Endothelial cell of umbilical vein (primary cell): Measurements from ENCODE around the gene SPART. TPM values are rescaled to one million over a fixed set of nuclear protein-coding genes. Genes with fewer than 3 reads are reported as not detected.
A peak's percentile ranks its signal among the peaks of the same experiment; 100 is the strongest.

Experiments used
- BruUV-seq: library from RNA; stranded (reverse); fragments of 400-500 nt; replicated peaks from 2 replicates; lab custom pipeline; 2021; lab: Mats Ljungman, UMichigan
- CTCF ChIA-PET: fragments of 300-600, 350-600 bp; sonication (Branson Sonifier 250); formaldehyde crosslinking; loops from one replicate; lab custom pipeline; 2021; ENCODE audit warnings: antibody characterized with exemption, inconsistent platforms; lab: Charles Lee
- POLR2A ChIA-PET: fragments of 300-600, 350-600 bp; sonication (Branson Sonifier 250); formaldehyde crosslinking; loops from one replicate; lab custom pipeline; 2021; ENCODE audit warnings: antibody characterized with exemption, inconsistent platforms; lab: Charles Lee
- DNase-seq: peaks from one replicate; pipeline ENCODE4 v3.0.0-alpha.2; 2011; ENCODE audit warnings: low read depth, low spot score
- FAIRE-seq: peaks from 2 replicates; lab custom pipeline; 2011; peaks lifted over from hg19 to GRCh38; lab: Jason Lieb, UNC
- H2AFZ ChIP-seq: 2 replicates; pipeline ENCODE4 v1.6.0; 2012; ENCODE audit warnings: low read depth, low read length, control low read depth, inconsistent platforms
- H3K27ac ChIP-seq: 2 replicates; pipeline ENCODE4 v1.5.1; 2011; ENCODE audit warnings: low read depth, mild to moderate bottlenecking, control low read depth, low read length, moderate library complexity; ENCODE audit not compliant: insufficient read depth
- H3K27me3 ChIP-seq, 2 experiments: 2 replicates each; pipeline versions ENCODE4 v1.6.0 to v1.6.1; 2011; ENCODE audit warnings: low read length in 2 of 2, mixed read lengths in 1 of 2; ENCODE audit not compliant: control insufficient read depth in 2 of 2, insufficient read depth in 2 of 2
- H3K36me3 ChIP-seq, 2 experiments: 2 replicates in 1 of 2; 3 replicates in 1 of 2; pipeline ENCODE4 v1.5.1; 2011; ENCODE audit warnings: low read length in 2 of 2, mild to moderate bottlenecking in 1 of 2, moderate library complexity in 1 of 2; ENCODE audit not compliant: control insufficient read depth in 2 of 2, insufficient read depth in 2 of 2; ENCODE audit errors: extremely low read depth in 1 of 2
- H3K4me1 ChIP-seq: 3 replicates; pipeline ENCODE4 v1.5.1; 2011; ENCODE audit warnings: mild to moderate bottlenecking, low read length; ENCODE audit not compliant: control insufficient read depth, insufficient read depth; ENCODE audit errors: extremely low read depth
- H3K4me2 ChIP-seq: 2 replicates; pipeline ENCODE4 v1.6.1; 2011; ENCODE audit warnings: low read length, control low read depth, mixed read lengths; ENCODE audit not compliant: insufficient read depth
- H3K4me3 ChIP-seq, 3 experiments: fragments of 200-600 bp in 1 of 3; sonication (generic), shearing (Covaris generic) in 1 of 3; replicated peaks in 1 of 3; 2 replicates each; pipeline ENCODE4 v1.5.1; 2011 to 2016; ENCODE audit warnings: control low read depth in 3 of 3, low read length in 3 of 3, mild to moderate bottlenecking in 2 of 3, inconsistent platforms in 1 of 3, low read depth in 1 of 3, moderate library complexity in 1 of 3; ENCODE audit not compliant: insufficient read depth in 1 of 3
- H3K79me2 ChIP-seq: 2 replicates; pipeline ENCODE4 v1.6.0; 2012; ENCODE audit warnings: low read length, inconsistent platforms; ENCODE audit not compliant: control insufficient read depth, insufficient read depth
- H3K9ac ChIP-seq: replicated peaks from 2 replicates; pipeline ENCODE3; 2011; ENCODE audit warnings: low read length, control low read depth; ENCODE audit not compliant: insufficient read depth; ENCODE audit errors: extremely low read depth
- H3K9me1 ChIP-seq: replicated peaks from 3 replicates; pipeline ENCODE4 v1.6.0; 2011; ENCODE audit warnings: mild to moderate bottlenecking, low read length; ENCODE audit not compliant: control insufficient read depth, insufficient read depth; ENCODE audit errors: extremely low read depth
- H3K9me3 ChIP-seq: replicated peaks from 2 replicates; pipeline ENCODE4 v1.5.1; 2012; ENCODE audit warnings: low read length, inconsistent platforms; ENCODE audit not compliant: control insufficient read depth, insufficient read depth
- H4K20me1 ChIP-seq: replicated peaks from 2 replicates; pipeline ENCODE3; 2011; ENCODE audit warnings: mild to moderate bottlenecking, low read length; ENCODE audit not compliant: control insufficient read depth, insufficient read depth; ENCODE audit errors: extremely low read depth
- CTCF ChIP-seq, 2 donors: IDR thresholded peaks; 1 replicate in 1 of 2; 2 replicates in 1 of 2; pipeline ENCODE4 v1.5.1; 2011; ENCODE audit warnings: low read length in 2 of 2, mild to moderate bottlenecking in 2 of 2, moderate library complexity in 2 of 2, control low read depth in 1 of 2, inconsistent platforms in 1 of 2, low read depth in 1 of 2; ENCODE audit not compliant: insufficient read depth in 1 of 2; ENCODE audit errors: extremely low read depth in 1 of 2
- EZH2 ChIP-seq: IDR thresholded peaks from 2 replicates; pipeline ENCODE4 v1.6.1; 2012; ENCODE audit warnings: borderline replicate concordance, low read depth, mild to moderate bottlenecking, moderate library complexity, low read length, inconsistent platforms; ENCODE audit not compliant: severe bottlenecking
- FOS ChIP-seq: IDR thresholded peaks from 2 replicates; pipeline ENCODE4 v1.6.1; 2011; ENCODE audit warnings: mild to moderate bottlenecking, low read length, moderate library complexity, borderline replicate concordance; ENCODE audit not compliant: insufficient read depth
- GATA2 ChIP-seq: IDR thresholded peaks from 2 replicates; pipeline ENCODE4 v1.7.0; 2011; ENCODE audit warnings: low read depth, mild to moderate bottlenecking, moderate library complexity, mixed read lengths, low read length; ENCODE audit not compliant: insufficient read length, insufficient read depth
- JUN ChIP-seq: IDR thresholded peaks from 2 replicates; pipeline ENCODE4 v1.6.1; 2011; ENCODE audit warnings: borderline replicate concordance, low read depth; ENCODE audit not compliant: insufficient read length, insufficient read depth
- MYC ChIP-seq: IDR thresholded peaks from one replicate; pipeline ENCODE4 v1.6.1; 2011; ENCODE audit warnings: mild to moderate bottlenecking, low read depth, low read length
- POLR2A ChIP-seq: IDR thresholded peaks from 2 replicates; pipeline ENCODE4 v1.6.1; 2012; ENCODE audit warnings: low read depth, mild to moderate bottlenecking, control low read depth, low read length
- POLR2AphosphoS5 ChIP-seq: IDR thresholded peaks from 2 replicates; pipeline ENCODE4 v1.6.1; 2012; ENCODE audit warnings: low read depth, mild to moderate bottlenecking, control low read depth, low read length, moderate library complexity; ENCODE audit not compliant: insufficient read depth
- dilution Hi-C: fragments of 300-500 bp; cut with MboI; formaldehyde crosslinking; loops from one replicate; pipeline ENCODE4 v1.15.0; 2019; ENCODE audit warnings: low sequenced_read_pairs; ENCODE audit not compliant: extremely low pct_ligation_motif_present
- intact Hi-C: fragments of 100-400 bp; cut with micrococcal nuclease; formaldehyde crosslinking; loops from one replicate; pipeline ENCODE4 v1.10.0; 2022
- polyA plus RNA-seq, 4 experiments: library from polyadenylated mRNA; depleted of rRNA in 3 of 4; stranded (reverse) in 3 of 4; unstranded in 1 of 4; fragments of >200 nt; gene quantifications; 2 replicates each; pipeline versions ENCODE4 v1.2.1 to v1.2.3, GENCODE V29; 2011 to 2012; ENCODE audit warnings: missing spikeins in 1 of 4
- total RNA-seq: library from RNA; stranded (reverse); gene quantifications from 2 replicates; pipeline ENCODE4 v1.2.3, GENCODE V29; 2021
- TF ChIP-seq, protein P1 (sequence below): IDR thresholded peaks from 2 replicates; pipeline ENCODE4 v1.6.1; 2011; ENCODE audit not compliant: insufficient read depth, insufficient read length

Gene SPART
- total and polyA plus RNA-seq, 2 donors (not counting 3 experiments of a cell fraction or from before 2014, with no cell fraction given) = 40.8 to 73.6 TPM

DNA sequence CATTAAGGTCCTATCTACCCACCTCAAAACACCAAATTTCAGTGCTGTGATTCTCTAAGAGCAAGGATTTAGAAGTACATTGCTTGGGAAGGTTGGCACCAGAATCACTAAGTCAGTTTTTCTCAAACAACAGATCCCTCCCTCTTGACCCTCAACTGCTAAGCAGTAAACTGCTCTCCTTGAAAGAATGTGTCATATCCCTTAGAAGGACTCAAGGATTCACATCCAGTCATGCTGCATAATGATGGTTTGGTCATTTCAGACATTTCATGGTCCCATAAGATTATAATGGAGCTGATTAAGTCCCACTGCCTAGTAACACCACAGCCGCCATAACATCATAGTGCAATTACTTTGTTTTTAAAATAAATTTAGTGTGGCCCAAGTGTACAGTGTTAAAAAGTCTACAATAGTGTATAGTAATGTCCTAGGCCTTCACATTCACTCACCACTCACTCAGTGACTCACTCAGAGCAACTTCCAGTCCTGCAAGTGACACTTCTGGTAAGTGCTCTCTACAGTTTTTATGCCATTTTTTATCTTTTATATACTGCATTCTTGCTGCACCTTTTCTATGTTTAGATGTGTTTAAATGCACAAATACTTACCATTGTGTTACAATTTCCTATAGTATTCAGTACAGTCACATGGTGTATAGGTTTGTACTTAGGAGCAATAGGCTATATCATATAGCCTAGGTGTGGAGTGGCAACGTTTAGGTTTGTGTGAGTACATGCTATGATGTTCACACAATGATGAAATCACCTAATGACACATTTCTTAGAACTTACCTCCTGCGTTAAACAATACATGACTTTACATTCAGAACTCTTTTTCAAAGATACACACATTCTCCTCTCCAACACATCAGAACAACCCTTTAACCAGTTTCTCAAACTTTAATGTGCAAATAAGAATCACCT lies 32.9 kb downstream of the SPART start:
- no TSS peak for BruUV-seq
- FAIRE-seq = no peak
- Histone ChIP-seq H3K9me3 (no peaks in the 10 kb centered on the region), H3K27ac (no peak overlapping the region), H3K79me2 (no peaks in the 10 kb centered on the region), H3K27me3 (no peaks in the 10 kb centered on the region), H3K9ac (no peak overlapping the region), H4K20me1 (peaks cover 3% of the 10 kb centered on the region), H3K9me1 (no peaks in the 10 kb centered on the region), H3K36me3 (peaks cover 14 to 27% of the 10 kb centered on the region in 2 experiments), H3K4me3 (no peak overlapping the region), H2AFZ (no peak overlapping the region), H3K4me2 (no peak overlapping the region), H3K4me1 (no peaks in the 10 kb centered on the region)
- POLR2A ChIA-PET = no interaction called here
- DNase-seq = no peak
- intact Hi-C loops (no loop called here), dilution Hi-C loops (no loop called here)
- CTCF ChIA-PET = interaction anchor here (1.2 to 1.7 kb wide), 3 partner anchors 11 to 15 kb away, joined by 3 to 4 read pairs (median 3); no protein-coding TSS in a partner anchor
- TF ChIP-seq FOS = peak; percentile 35
- TF ChIP-seq POLR2AphosphoS5 = no peak

GRCh38 chr13:36310417-36311108 lies 35.6 kb downstream of the SPART start:
- Histone ChIP-seq H3K4me3 (no peak overlapping the region), H3K9ac (no peak overlapping the region), H3K9me3 (no peaks in the 10 kb centered on the region), H2AFZ (no peak overlapping the region), H3K4me1 (no peaks in the 10 kb centered on the region), H3K36me3 (peaks cover 14 to 30% of the 10 kb centered on the region in 2 experiments), H4K20me1 (peaks cover 3% of the 10 kb centered on the region), H3K27ac (no peak overlapping the region), H3K4me2 (no peak overlapping the region), H3K27me3 (no peaks in the 10 kb centered on the region), H3K79me2 (no peaks in the 10 kb centered on the region), H3K9me1 (no peaks in the 10 kb centered on the region)
- TF ChIP-seq CTCF (IDR thresholded peaks at IDR 0.05; ENCODE audit: extremely low read depth in 1 of 2, insufficient read depth in 1 of 2, low read depth in 1 of 2, low read length in 2 of 2) (no peak), MYC (no peak), POLR2A (no peak), POLR2AphosphoS5 (no peak), JUN (no peak), EZH2 (no peak), GATA2 (no peak), FOS (no peak)
- TF ChIP-seq, protein P1, sequence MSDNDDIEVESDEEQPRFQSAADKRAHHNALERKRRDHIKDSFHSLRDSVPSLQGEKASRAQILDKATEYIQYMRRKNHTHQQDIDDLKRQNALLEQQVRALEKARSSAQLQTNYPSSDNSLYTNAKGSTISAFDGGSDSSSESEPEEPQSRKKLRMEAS = no peak
- FAIRE-seq (no peak), DNase-seq (no peak)
- CTCF ChIA-PET = no interaction called here
- BruUV-seq = no TSS peak
- dilution Hi-C loops = no loop called here
- POLR2A ChIA-PET = no interaction called here
- intact Hi-C loops = no loop called here
